GM20000 (cell line): ENCODE results near the gene KLRC3.

Experiments
- DNase-seq: peaks from one replicate; pipeline ENCODE4 v3.0.0; 2012; ENCODE audit warnings: low spot score
- CTCF ChIP-seq: IDR thresholded peaks from 2 replicates; pipeline ENCODE4 v1.5.1; 2012; ENCODE audit warnings: mild to moderate bottlenecking, control low read depth; ENCODE audit errors: extremely low read depth, missing control alignments

The KLRC3 gene

GRCh38 chr12:10366875-10367274, 53.5 kb downstream of the KLRC3 start:
- no peak for TF ChIP-seq CTCF
- DNase-seq, result no peak

- TF ChIP-seq CTCF, result no peak
- no peak for DNase-seq
Measured at GRCh38 chr12:10365696-10366405, 54.5 kb downstream of the KLRC3 start.

GRCh38 chr12:10364815-10365622, 55.4 kb downstream of the KLRC3 start:
- TF ChIP-seq CTCF, result no peak
- peak; percentile 44 for DNase-seq

- TF ChIP-seq CTCF, result no peak
- peak; percentile 67 for DNase-seq
Measured at GRCh38 chr12:10363914-10364814, 56.2 kb downstream of the KLRC3 start.

GRCh38 chr12:10363658-10363913, 56.8 kb downstream of the KLRC3 start:
- TF ChIP-seq CTCF, result no peak

GRCh38 chr12:10362828-10363657, 57.4 kb downstream of the KLRC3 start:
- DNase-seq, result no peak
- no peak for TF ChIP-seq CTCF

More at GRCh38 chr12:10363658-10363913, 56.8 kb downstream of the KLRC3 start:
- DNase-seq, result no peak
